HG03280 (cell line): ENCODE data around the gene CECR2.

Source experiments
- ATAC-seq: cut with Tn5 transposase; IDR thresholded peaks from one replicate; pipeline ENCODE4 v1.9.1; 2021; ENCODE audit warnings: mild to moderate bottlenecking, moderate library complexity; ENCODE audit not compliant: unreplicated experiment

The CECR2 gene

DNA sequence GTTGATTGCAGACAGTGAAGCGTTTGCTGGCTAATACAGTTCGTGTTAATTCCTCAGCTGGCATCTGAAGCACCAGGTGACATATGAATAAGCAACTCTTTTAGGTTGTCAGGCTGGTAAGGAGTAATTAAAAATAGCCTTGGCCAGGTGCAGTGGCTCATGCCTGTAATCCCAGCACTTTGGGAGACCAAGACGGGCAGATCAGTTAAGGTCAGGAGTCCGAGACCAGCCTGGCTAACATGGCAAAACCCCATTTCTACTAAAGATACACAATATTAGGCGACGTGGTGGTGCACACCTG is 74.9 kb downstream of the CECR2 start:
- ATAC-seq, result no peak

DNA sequence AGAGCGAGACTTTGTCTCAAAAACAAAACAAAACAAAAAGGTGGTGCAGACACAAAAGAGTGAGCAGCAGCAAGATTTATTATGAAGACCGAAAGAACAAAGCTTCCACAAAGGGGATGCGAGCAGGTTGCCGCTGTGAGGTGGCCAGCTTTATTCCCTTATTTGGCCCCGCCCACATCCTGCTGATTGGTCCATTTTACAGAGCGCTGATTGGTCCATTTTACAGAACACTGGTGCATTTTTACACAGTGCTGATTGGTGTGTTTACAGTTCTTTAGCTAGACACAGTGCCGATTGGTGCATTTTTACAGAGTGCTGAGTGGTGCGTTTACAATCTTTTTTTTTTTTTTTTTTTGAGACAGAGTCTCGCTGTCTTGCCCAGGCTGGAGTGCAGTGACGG is 77.4 kb downstream of the CECR2 start:
- no peak for ATAC-seq

DNA sequence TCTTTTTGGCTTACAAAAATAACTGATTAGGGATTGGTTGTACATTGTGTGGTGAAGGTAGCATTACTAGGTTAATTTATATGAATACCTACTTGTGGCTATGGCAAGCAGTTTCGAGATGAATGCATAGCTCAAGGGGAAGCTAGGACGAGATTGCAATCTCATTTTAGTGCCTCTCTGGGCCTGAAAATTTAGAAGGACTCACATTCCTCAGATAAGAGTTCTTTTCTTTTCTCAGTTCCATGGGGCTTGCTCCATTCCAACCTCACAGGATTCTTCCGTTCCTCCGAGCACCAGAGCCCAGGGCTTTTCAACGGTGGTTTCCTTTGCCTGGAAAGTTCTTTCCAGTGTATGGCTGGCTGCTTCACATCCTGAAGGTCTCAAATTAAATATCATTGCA is 82.1 kb downstream of the CECR2 start:
- ATAC-seq, result no peak

GRCh38 chr22:17460895-17461294 is 91.6 kb downstream of the CECR2 start:
- no peak for ATAC-seq

DNA sequence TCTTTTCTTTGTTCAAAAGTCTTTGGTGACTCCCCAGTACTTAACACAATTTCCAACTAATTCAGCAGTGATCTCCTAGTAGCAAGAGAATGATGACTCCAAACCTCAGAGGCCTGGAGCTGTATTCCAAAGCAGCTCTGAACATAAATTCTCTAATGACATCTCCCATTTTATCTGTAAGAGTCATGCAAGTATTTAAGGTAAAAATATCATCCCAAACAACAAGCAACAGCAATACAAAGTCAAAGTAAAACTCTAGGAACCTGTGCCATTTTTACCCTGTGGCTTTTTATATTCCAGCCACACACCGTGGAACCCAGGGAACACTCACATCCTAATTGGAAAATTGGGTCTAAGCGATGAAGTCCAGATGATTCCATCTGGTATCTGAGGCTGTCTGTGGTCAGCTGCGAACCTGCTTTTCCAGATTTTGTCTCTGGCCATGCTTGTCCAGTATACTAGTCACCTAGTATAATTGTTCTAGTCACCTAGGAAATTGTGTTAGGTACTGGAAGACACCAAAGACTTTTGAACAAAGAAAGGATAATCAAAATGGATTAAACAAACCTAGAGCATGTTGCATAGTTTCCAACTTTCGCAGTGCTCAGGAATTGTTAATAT is 101.7 kb downstream of the CECR2 start:
- ATAC-seq, result no peak

GRCh38 chr22:17471886-17472535 is 102.8 kb downstream of the CECR2 start:
- ATAC-seq, result no peak

- ATAC-seq, result no peak
Observed at GRCh38 chr22:17472932-17473331, 103.7 kb downstream of the CECR2 start.

GRCh38 chr22:17475318-17476230 is 106.3 kb downstream of the CECR2 start:
- ATAC-seq, result no peak

DNA sequence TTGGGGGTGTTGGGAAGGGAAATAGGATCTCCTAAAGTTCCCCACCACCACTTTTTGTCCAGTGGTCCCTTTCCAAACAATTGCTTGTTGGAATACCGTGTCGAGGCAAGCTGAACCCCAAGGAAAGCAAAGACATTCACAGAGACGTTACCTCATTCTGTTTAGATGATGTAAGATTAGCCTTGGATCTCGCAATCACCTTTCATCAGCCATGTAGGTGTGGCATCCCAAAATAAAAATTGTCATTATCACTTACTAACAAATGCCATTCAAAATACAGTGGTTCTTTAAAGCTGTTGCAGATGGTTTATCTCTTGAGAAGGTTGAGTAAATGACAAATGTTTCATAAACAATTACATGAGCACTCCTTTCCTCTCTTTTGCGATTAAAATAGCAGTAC is 107.6 kb downstream of the CECR2 start:
- no peak for ATAC-seq

DNA sequence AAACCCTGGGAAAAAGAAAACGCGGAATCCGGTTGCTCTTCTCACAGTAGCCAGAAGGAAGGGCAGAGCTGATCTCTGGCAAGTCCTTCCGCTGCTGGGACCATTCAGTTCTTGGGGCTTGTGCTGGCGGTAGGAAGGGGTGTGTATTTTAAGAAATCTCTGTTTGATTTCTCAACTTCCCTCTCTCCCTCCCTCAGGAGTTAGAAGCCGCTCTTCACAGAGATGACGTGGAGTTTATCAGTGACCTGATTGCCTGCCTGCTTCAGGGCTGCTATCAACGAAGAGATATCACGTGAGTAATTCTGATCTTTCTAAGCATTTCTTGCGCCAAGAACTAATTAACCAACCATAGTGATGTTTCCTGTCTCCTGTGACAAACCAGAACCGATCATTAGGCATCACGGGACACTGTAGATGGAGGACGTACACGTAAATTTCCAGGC is 108.2 kb downstream of the CECR2 start:
- no peak for ATAC-seq

- ATAC-seq, result no peak
Observed at GRCh38 chr22:17479135-17479534, 109.9 kb downstream of the CECR2 start.

GRCh38 chr22:17481424-17481823 is 112.2 kb downstream of the CECR2 start:
- no peak for ATAC-seq

DNA sequence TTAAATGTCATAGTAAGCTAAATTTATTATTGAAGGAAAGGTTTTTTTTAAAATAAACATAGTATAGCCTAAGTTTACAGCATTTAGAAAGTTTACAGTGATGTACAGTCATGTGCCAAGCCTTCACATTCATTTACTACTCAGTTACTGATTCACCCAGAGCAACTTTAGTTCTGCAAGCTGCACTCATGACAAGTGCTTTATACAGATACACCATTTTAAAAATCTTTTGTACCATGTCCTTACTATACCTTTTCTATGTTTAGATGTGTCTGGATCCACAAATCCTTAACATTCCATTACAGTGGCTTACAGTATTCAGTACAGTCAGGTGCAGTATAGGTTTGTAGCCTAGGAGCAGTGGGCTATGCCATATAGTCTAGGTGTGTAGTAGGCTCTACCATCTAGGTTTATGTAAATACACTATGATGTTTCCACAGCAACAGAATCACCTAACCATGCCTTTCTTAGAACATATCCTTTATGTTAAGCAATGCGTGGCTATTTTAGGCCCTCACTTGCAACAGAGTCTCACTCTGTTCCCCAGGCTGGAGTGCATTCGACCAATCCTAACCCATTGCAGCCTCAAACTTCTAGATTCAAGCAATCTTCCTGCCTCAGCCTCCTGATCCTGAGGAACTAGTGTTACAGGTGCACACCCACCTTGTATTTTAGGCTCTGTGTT is 114.6 kb downstream of the CECR2 start:
- no peak for ATAC-seq

GRCh38 chr22:17484608-17485007 is 115.3 kb downstream of the CECR2 start:
- ATAC-seq, result no peak

DNA sequence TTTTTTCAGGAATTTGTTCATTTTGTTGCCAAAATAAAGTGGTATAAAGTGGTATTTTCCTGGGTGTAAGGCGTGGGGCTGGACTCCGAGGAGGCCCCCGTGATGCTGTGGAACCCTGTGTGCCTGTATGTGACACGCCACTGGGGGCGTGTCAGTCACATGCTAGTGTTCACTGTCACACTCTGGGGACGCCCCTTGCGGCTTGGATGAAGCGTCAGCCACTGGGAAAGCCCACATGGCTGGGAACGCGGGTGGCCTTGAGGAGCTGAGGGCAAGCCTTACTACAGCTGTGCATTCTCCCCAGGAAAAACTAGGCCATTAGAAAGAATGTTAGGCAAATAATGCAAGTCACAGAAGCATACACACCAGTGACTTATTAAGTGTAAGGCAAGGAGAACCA is 117.1 kb downstream of the CECR2 start:
- ATAC-seq, result no peak

DNA sequence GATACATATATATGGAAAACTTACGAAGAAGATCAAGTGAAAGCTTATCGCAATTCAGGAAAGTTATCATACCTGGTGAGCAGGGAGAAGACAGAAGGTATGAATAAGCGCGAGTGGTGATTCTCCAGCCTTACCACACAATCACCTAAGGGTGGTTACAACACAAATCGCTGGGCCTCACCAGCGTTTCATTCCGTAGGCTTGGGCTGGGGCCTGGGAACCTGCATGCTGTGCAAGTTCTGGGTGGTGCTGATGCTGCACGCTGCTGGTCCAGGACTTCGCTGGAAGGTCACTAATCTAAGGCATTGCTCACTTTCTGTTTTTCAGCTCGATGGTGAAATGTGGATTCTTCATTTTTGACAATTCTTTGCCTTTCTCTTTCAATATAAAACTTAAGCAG is 117.5 kb downstream of the CECR2 start:
- ATAC-seq, result no peak

- ATAC-seq, result no peak
Observed at GRCh38 chr22:17489101-17489500, 119.8 kb downstream of the CECR2 start.

GRCh38 chr22:17491090-17491640 is 121.9 kb downstream of the CECR2 start:
- ATAC-seq, result no peak

- ATAC-seq, result no peak
Observed at GRCh38 chr22:17492247-17492646, 123.0 kb downstream of the CECR2 start.

DNA sequence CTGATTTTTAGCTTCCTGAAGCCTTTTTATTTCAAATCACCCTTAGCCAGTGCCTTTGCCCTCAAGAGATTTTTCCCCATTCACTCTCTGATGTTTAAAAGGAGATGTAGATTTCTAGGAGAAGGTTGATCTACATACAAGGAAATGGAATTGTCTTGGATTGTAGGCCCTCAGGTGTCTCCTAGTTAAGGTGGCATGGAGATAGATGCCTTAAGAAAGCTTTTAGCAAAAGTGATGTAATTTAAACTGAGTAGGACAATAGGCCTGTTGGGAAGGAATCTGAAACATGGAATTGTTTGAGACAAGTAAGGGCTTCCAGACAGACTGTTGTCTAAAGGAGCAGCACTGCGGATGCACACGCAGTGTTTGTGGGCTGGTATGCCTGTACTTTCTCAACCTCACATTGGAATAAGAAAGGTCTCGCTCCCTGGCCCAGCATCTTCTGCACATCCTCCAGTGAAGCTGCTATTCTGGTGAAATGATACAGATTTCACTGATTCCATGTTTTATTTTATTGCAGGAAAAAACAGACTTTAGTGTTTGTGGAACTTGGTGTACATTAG is 124.2 kb downstream of the CECR2 start:
- ATAC-seq, result no peak

GRCh38 chr22:17496841-17497240 is 127.6 kb downstream of the CECR2 start:
- ATAC-seq, result no peak
